Activated CD8-positive, alpha-beta T cell treated with anti-CD3 and anti-CD28 coated beads for 36 hours (primary cell): ENCODE results near the gene TRIP6. TPM values are rescaled to one million over a fixed set of nuclear protein-coding genes. Genes with fewer than 3 reads are reported as not detected.

Source experiments
- ATAC-seq: fragments of 200-7000 bp; cut with Tn5 transposase; one replicate; pipeline ENCODE4 v1.10.0; 2021; ENCODE audit warnings: mild to moderate bottlenecking, moderate library complexity
- CTCF ChIA-PET: fragments of 350-600 bp; sonication (Branson Sonifier 250); formaldehyde crosslinking; loops from one replicate; lab custom pipeline; 2021; ENCODE audit warnings: antibody characterized with exemption; lab: Charles Lee
- POLR2A ChIA-PET: fragments of 350-600 bp; sonication (Branson Sonifier 250); formaldehyde crosslinking; loops from one replicate; lab custom pipeline; 2021; ENCODE audit warnings: antibody characterized with exemption; lab: Charles Lee
- DNase-seq: peaks from one replicate; pipeline ENCODE4 v3.0.0-alpha.2; 2020
- H3K27ac Mint-ChIP-seq: one replicate; pipeline ENCODE4 v1.8.0; 2021; ENCODE audit warnings: mild to moderate bottlenecking, mixed read lengths
- H3K27me3 Mint-ChIP-seq: one replicate; pipeline ENCODE4 v1.8.0; 2021; ENCODE audit warnings: mixed read lengths
- H3K36me3 Mint-ChIP-seq: one replicate; pipeline ENCODE4 v1.8.0; 2021; ENCODE audit warnings: low read depth, mixed read lengths
- H3K4me1 Mint-ChIP-seq: one replicate; pipeline ENCODE4 v1.8.0; 2021; ENCODE audit warnings: low read depth, mixed read lengths
- H3K4me3 Mint-ChIP-seq: one replicate; pipeline ENCODE4 v1.8.0; 2021; ENCODE audit warnings: mild to moderate bottlenecking, moderate library complexity, mixed read lengths
- H3K9me3 Mint-ChIP-seq: one replicate; pipeline ENCODE4 v1.8.0; 2021; ENCODE audit warnings: mixed read lengths
- CTCF ChIP-seq: fragments of 200-600 bp; IDR thresholded peaks from one replicate; pipeline ENCODE4 v1.8.0; 2022; ENCODE audit warnings: antibody characterized with exemption, mild to moderate bottlenecking
- intact Hi-C: fragments of 100-400 bp; cut with micrococcal nuclease; formaldehyde crosslinking; loops from one replicate; pipeline ENCODE4 v1.10.0; 2022
- total RNA-seq, 2 experiments: library from RNA; stranded (reverse); gene quantifications; one replicate each; pipeline ENCODE4 v1.2.3, GENCODE V29; 2021

The TRIP6 gene
- total RNA-seq, 2 experiments from 2014 or later = 27.5 to 28.4 TPM

- Mint-ChIP-seq H3K4me3 (peak overlapping the region; percentile 63), H3K4me1 (peaks cover 8% of the 10 kb centered on the region), H3K9me3 (no peaks in the 10 kb centered on the region), H3K27ac (peak overlapping the region; percentile 77), H3K36me3 (peaks cover 2% of the 10 kb centered on the region), H3K27me3 (no peaks in the 10 kb centered on the region)
- ATAC-seq (peak; percentile 90), DNase-seq (peak; percentile 78)
- TF ChIP-seq CTCF = no peak
- ChIA-PET POLR2A (no interaction called here), CTCF (interaction anchor here (1.3 to 1.4 kb wide), 2 partner anchors 15 to 131 kb away, joined by 5 to 7 read pairs; partner anchors contain the start of genes POP7 and SLC12A9)
- intact Hi-C loops = no loop called here
Observed at GRCh38 chr7:100837099-100837836, 29.9 kb upstream of the TRIP6 start.

GRCh38 chr7:100839361-100839760, 27.8 kb upstream of the TRIP6 start:
- Mint-ChIP-seq H3K4me3 (no peak overlapping the region), H3K4me1 (peaks cover 8% of the 10 kb centered on the region), H3K27me3 (no peaks in the 10 kb centered on the region), H3K9me3 (no peaks in the 10 kb centered on the region), H3K36me3 (peaks cover 2% of the 10 kb centered on the region), H3K27ac (no peak overlapping the region)
- no peak for TF ChIP-seq CTCF
- CTCF ChIA-PET = no interaction called here
- DNase-seq (no peak), ATAC-seq (no peak)
- POLR2A ChIA-PET = no interaction called here
- intact Hi-C loops = no loop called here

GRCh38 chr7:100840470-100841100, 26.6 kb upstream of the TRIP6 start:
- intact Hi-C loops = no loop called here
- Mint-ChIP-seq H3K36me3 (peaks cover 2% of the 10 kb centered on the region), H3K4me1 (peaks cover 8% of the 10 kb centered on the region), H3K9me3 (no peaks in the 10 kb centered on the region), H3K27me3 (no peaks in the 10 kb centered on the region), H3K27ac (no peak overlapping the region), H3K4me3 (no peak overlapping the region)
- no peak for DNase-seq
- ATAC-seq = no peak
- ChIA-PET CTCF (no interaction called here), POLR2A (no interaction called here)
- no peak for TF ChIP-seq CTCF

- H3K4me3 Mint-ChIP-seq = no peak overlapping the region
- ChIA-PET CTCF (interaction anchor here (1.9 kb wide), 1 partner anchor 42 kb away, joined by 3 read pairs; the partner anchor contains the start of gene UFSP1), POLR2A (no interaction called here)
- peaks cover 5% of the 10 kb centered on the region for H3K4me1 Mint-ChIP-seq
- H3K9me3 Mint-ChIP-seq = no peaks in the 10 kb centered on the region
- intact Hi-C loops = no loop called here
- ATAC-seq (no peak), DNase-seq (no peak)
- peaks cover 3% of the 10 kb centered on the region for H3K36me3 Mint-ChIP-seq
- no peak for TF ChIP-seq CTCF
- no peaks in the 10 kb centered on the region for H3K27me3 Mint-ChIP-seq
- H3K27ac Mint-ChIP-seq = no peak overlapping the region
Observed at GRCh38 chr7:100847360-100847759, 19.8 kb upstream of the TRIP6 start.
